ENCODE data around the gene CPS1. TPM values are rescaled to one million over a fixed set of nuclear protein-coding genes. Genes with fewer than 3 reads are reported as not detected.

CPS1 gene
- total and polyA plus RNA-seq, 7 donors = 0.11 to 2.3 (median 0.55) TPM

GRCh38 chr2:210598219-210598618 lies 41.8 kb downstream of the CPS1 start:
- intact Hi-C loops (cut with DNase I) = no loop called here
- no peak for DNase-seq
- WGBS, 3 donors = 90 to 94% (median 90%) methylated on average over 3 of the region's 3 CpGs

DNA sequence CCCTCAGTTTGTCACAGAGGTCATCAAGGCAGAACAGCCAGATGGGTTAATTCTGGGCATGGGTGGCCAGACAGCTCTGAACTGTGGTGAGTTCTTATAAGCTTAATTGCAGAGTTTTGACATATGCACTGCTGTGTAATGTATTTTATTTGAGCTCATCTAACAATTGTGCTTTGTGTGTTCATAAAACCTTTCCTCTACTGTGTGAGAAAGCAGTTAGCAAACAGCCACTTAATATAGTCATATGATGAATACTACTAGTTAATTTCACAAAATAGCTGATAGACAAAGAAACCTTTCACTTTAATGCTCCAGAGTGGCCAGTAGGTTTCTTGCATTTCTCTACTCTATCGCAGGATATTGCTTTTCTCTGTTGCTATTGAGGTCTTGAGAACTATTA lies 43.1 kb downstream of the CPS1 start:
- H3K4me3 ChIP-seq = no peak overlapping the region
- H3K27me3 ChIP-seq (ENCODE audit: insufficient read depth in 3 of 3, low read length in 2 of 3) = no peaks in the 10 kb centered on the region
- intact Hi-C loops (cut with DNase I) = no loop called here
- no peaks in the 10 kb centered on the region for H3K4me1 ChIP-seq
- H3K27ac ChIP-seq = no peak overlapping the region
- no peak for TF ChIP-seq CTCF (IDR thresholded peaks at IDR 0.05)
- ATAC-seq (no peak), DNase-seq (no peak)
- 81 to 92% (median 89%) methylated on average over 1 of the region's 1 CpG for WGBS, 3 donors
- H3K36me3 ChIP-seq (ENCODE audit: insufficient read depth in 1 of 2, low read depth in 1 of 2) = no peaks in the 10 kb centered on the region
- H3K9me3 ChIP-seq = no peaks in the 10 kb centered on the region

More at GRCh38 chr2:210598219-210598618, 41.8 kb downstream of the CPS1 start:
- Histone ChIP-seq H3K9me3 (no peaks in the 10 kb centered on the region), H3K4me1 (no peaks in the 10 kb centered on the region), H3K27ac (no peak overlapping the region), H3K27me3 (ENCODE audit: insufficient read depth in 3 of 3, low read length in 2 of 3) (no peaks in the 10 kb centered on the region), H3K4me3 (no peak overlapping the region), H3K36me3 (ENCODE audit: insufficient read depth in 1 of 2, low read depth in 1 of 2) (no peaks in the 10 kb centered on the region)
- TF ChIP-seq CTCF (IDR thresholded peaks at IDR 0.05) = no peak
- no peak for ATAC-seq

- intact Hi-C loops (cut with DNase I) = no loop called here
- H3K36me3 ChIP-seq (ENCODE audit: insufficient read depth in 1 of 2, low read depth in 1 of 2) = no peaks in the 10 kb centered on the region
- DNase-seq (no peak), ATAC-seq (no peak)
- H3K27ac ChIP-seq = no peak overlapping the region
- H3K27me3 ChIP-seq (ENCODE audit: insufficient read depth in 3 of 3, low read length in 2 of 3) = peaks cover 0 to 3% (median 0%) of the 10 kb centered on the region in 3 donors
- 49 to 56% (median 50%) methylated on average over 1 of the region's 1 CpG for WGBS, 3 donors
- no peaks in the 10 kb centered on the region for H3K9me3 ChIP-seq
- no peak for TF ChIP-seq CTCF (IDR thresholded peaks at IDR 0.05)
- no peaks in the 10 kb centered on the region for H3K4me1 ChIP-seq
- no peak overlapping the region for H3K4me3 ChIP-seq
These were observed 48.3 kb downstream of the CPS1 start for GRCh38 chr2:210604666-210605065.

GRCh38 chr2:210606001-210606400 lies 49.6 kb downstream of the CPS1 start:
- no peak overlapping the region for H3K27ac ChIP-seq
- no peak for TF ChIP-seq CTCF (IDR thresholded peaks at IDR 0.05)
- no peaks in the 10 kb centered on the region for H3K4me1 ChIP-seq
- H3K27me3 ChIP-seq (ENCODE audit: insufficient read depth in 3 of 3, low read length in 2 of 3) = peaks cover 0 to 3% (median 0%) of the 10 kb centered on the region in 3 donors
- ATAC-seq (no peak), DNase-seq (no peak)
- H3K4me3 ChIP-seq = no peak overlapping the region
- 29 to 58% (median 35%) methylated on average over 2 of the region's 2 CpGs for WGBS, 3 donors
- H3K9me3 ChIP-seq = no peaks in the 10 kb centered on the region
- intact Hi-C loops (cut with DNase I) = no loop called here
- no peaks in the 10 kb centered on the region for H3K36me3 ChIP-seq (ENCODE audit: insufficient read depth in 1 of 2, low read depth in 1 of 2)

DNA sequence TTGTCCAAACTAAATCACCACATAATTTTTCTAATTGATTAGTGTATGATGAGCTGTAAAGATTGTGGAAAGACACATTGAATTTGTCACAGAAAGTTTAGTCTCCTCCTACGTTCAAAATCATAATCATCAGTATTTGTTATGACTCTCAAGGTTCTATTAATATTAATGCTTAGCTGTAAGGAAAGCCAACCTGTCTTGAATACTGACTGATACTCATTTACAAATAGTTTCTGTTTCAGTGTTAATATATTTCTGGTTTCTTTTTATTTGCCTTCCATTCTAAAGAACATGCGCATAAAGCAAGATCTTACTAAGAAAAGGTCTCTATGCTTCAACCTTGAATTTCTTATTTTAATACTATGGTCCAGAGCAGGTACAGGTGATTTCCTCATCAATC lies 55.1 kb downstream of the CPS1 start:
- ATAC-seq (no peak), DNase-seq (no peak)
- intact Hi-C loops (cut with DNase I) = loop anchor here (10.0 kb wide), 2 partner anchors 423 to 543 kb away; no protein-coding TSS in a partner anchor

More for the DNA sequence above, 55.1 kb downstream of the CPS1 start:
- Histone ChIP-seq H3K9me3 (no peaks in the 10 kb centered on the region), H3K27me3 (ENCODE audit: insufficient read depth in 3 of 3, low read length in 2 of 3) (peaks cover 0 to 3% (median 0%) of the 10 kb centered on the region in 3 donors), H3K4me1 (no peaks in the 10 kb centered on the region), H3K27ac (no peak overlapping the region), H3K4me3 (no peak overlapping the region), H3K36me3 (ENCODE audit: insufficient read depth in 1 of 2, low read depth in 1 of 2) (no peaks in the 10 kb centered on the region)
- 74 to 79% (median 74%) methylated on average over 2 of the region's 2 CpGs for WGBS, 3 donors
- no peak for TF ChIP-seq CTCF (IDR thresholded peaks at IDR 0.05)
